Epidermal melanocyte (primary cell): Measurements from ENCODE around the gene PID1.

Source experiments
- DNase-seq: peaks from one replicate; pipeline ENCODE4 v3.0.0; 2011; ENCODE audit warnings: low spot score; ENCODE audit not compliant: insufficient read length

The PID1 gene, protein sequence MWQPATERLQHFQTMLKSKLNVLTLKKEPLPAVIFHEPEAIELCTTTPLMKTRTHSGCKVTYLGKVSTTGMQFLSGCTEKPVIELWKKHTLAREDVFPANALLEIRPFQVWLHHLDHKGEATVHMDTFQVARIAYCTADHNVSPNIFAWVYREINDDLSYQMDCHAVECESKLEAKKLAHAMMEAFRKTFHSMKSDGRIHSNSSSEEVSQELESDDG

DNA sequence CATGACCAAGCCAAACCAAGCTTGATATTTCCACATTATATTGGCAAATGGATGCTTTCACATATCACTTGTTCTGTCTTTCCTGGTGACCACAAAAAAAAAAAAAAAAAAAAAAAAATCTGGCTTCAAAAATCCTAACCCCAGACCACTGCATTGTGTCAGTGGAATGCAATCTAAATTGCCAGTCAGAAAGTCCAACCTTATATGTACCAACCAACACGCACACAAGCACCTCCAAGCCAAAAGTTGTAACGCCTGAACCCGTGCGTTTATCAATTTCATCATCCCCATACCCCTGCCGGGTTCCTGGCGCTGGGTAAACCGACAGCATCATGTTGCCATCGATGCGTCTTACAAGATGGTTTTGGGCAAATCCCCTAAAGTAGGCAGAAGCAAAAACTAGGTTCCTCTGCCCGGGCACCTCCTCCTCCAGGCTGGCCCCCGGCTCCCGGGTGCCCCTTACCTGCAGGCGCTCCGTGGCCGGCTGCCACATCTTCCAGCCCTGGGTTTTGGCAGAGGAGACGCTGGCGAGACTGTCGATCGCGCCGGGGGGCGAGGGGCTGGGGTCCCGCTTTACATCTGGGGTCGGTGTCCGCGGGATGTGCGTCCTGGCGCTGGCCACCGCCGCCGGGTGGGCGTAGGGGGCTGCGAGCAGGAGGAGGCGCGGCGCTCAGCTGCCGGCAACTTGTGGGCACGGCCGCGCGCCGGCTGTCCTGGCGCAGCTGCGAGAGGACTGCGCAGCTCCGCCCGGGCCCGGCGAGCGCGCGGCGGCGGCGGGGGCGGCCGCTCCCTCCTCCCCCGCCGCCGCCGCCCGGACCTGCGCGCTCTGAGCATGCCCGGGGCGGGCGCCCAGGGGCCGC, at the start of gene PID1:
Gene PID1, minus strand, starts transcription at position 737 of the 860 bp plus-strand sequence. Its CDS starts 244 bp downstream, at position 493.
- no peak for DNase-seq

DNA sequence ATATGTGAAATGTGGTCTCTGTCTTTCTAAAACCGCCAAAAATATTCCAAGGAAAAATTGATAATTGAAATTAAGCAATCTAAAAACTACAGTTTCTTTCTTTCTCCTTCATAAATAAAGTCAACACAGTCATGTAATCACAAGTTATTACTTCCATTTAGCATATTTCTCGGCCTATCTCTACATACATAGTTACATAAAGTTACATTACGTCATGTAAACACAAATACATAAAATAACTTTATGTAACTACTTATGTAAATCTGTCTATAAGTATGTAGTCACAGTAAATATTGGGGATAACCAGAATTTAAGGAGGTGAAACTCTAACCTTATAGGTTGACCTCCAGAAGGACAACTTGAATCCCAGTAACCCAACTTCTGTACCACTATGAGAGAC, 48.5 kb upstream of the PID1 start:
- DNase-seq: no peak

DNA sequence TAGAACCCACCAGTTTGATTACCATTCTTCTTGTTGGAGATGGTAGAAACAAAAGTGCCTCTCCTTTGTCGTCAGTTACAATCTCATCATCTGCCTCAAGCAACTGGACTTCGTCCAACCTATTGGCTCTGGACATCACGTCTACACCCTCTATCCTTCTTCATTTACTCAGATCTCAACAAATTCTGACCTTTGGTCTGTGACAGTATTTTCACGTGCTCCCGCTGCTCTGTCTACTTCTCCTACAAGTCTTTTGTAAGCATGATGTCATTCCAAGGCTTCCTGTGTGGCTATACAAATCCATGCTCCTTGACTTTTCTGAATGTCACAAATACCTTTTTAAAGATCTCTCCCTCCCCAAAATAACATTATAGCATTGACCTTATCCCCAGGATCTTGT, 43.0 kb upstream of the PID1 start:
- no peak for DNase-seq

DNA sequence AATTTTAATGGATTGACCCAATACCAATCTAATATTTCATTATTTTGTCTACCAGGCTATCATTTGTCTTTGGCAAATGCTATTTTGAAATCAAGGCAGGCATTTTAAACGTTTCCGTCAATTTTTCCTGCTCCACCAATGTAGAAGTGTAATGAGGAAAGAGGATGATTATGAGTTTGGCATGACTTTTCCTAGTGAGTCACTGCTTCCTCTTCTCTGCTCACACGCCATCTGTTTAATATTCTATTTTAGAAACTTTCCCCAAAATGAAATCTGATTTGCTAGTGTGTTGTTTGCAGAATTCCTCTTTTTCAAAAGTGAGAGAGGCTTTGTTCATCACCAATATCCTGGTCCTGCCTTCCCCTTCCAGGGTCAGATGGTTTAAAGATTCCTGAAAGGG, 42.5 kb upstream of the PID1 start:
- DNase-seq: no peak

DNA sequence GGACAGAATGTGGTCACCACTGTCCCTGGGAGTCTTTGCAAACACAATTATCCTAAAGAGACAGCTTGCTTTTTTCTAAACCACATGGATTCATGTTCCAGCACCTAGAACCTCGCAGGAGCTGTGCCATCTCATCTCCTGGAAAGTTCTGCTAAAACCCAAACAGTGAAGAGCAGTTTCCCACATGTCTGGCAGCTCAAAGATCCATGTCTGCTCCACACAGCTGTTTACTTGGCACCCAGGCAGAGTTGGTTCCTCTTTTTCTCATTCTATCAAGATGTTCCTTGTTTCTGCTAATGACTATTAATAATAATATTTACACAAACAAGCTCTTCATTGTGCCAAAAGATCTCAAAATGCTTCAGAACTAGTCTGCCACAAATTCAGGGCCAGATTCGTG, 30.1 kb upstream of the PID1 start:
- DNase-seq: no peak

DNA sequence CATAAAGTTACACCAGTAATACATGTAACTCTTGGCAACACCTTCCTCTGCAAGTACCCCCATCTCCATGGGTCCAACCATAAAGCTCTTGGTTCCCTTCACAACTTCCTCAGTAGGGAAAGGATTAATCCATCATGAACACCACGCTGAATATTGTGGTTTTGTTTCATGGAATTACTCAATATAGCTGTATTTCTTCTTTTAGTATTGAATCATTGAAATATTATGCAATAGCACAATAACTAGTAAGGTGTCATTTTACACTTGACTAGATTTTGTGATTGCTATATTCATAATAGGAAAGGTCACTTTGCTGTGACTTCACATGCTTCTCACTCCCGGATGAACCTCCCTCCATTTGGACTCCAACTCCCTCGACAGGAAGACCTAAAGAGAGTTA, 29.7 kb upstream of the PID1 start:
- no peak for DNase-seq

DNA sequence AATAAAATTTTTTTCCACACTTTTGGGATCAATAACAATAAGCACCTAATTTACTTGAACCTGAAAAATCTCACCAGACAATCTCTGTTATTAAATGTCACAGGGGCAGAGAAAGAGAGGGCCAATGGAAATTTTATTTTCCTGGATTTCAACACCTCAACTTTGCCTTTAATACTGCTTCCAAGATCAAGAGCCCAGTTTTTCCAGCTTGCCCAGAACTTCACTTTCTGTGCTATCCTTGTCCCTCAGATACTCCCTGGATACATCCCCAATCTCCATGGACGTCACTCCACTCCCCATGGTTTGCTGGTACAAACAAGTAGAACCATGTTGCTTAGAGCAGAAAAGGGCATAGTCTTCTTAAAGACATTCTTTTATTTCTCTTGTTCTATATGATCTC, 29.3 kb upstream of the PID1 start:
- no peak for DNase-seq

DNA sequence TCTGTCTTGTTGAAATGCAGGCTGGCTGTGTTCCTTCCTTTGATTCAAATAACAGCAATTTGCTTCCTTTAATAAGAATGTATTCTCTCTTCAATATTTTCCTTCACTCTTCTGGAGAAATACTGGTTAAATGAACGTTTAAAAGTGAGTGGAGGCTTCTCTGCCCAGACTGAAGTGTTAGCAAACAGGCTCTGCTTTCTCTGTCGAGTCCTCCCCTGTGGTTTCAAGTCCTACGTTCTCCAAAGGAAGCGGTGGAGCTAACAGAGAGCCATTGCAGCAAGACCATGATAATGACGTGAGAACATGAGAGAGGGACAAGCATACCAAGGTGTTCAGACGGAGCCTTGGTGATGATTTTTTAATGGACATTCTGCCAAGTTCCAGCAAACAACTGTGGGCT, 26.2 kb upstream of the PID1 start:
- no peak for DNase-seq

DNA sequence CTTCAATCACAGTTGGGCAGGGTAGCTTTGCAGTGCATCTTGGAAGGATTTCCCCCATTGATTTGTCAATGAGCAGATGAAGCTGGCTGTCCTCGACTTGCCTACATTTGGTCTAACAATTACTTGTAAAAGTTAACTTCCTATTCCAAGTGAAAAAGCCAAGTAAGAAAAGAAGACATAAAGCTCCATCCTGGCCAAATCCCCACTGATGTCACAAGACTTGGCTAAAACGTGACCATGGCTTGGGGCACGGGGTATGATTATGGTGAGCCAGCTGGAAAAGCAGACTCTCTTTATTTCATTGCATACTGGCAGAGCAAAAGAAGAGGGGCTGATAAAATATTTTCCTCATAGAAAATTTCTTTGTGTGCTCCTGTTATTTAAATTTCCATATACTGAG, 25.4 kb upstream of the PID1 start:
- DNase-seq: no peak

DNA sequence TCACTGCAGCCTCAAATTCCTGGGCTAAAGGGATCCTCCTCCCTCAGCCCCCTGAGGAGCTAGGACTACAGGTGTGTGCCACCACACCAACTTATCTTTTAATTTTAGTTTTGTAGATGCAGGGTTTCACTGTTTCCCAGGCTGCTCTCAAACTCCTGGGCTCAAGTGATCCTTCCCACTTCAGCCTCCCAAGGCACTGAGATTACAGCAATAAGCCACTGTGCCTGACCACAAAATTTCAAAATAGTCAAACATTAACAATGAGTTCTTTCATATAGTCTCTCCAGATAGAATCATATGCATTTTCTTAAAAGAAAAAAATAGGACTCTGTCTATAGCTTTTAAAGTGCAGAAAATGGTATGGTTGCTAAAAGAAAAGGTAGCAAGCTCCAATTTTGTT, 24.9 kb upstream of the PID1 start:
- no peak for DNase-seq

DNA sequence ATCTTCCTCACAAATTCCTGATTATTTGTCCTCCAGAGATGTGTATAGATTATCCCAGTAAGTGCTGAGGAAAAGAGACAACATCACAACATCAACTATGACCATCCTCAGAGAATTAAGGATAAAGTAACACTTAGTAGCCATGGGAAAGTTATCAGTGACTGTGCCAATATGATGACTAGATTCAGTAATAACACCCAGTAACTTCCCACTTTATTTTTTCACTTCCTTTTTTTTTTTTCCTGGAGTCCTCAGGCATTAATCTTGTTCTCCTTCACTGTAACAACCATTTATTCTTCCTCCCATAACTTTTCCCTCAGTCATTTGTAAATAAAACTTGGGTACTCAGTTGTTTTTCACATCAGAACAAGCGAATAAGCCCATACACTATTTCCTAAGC, 16.7 kb upstream of the PID1 start:
- no peak for DNase-seq

DNA sequence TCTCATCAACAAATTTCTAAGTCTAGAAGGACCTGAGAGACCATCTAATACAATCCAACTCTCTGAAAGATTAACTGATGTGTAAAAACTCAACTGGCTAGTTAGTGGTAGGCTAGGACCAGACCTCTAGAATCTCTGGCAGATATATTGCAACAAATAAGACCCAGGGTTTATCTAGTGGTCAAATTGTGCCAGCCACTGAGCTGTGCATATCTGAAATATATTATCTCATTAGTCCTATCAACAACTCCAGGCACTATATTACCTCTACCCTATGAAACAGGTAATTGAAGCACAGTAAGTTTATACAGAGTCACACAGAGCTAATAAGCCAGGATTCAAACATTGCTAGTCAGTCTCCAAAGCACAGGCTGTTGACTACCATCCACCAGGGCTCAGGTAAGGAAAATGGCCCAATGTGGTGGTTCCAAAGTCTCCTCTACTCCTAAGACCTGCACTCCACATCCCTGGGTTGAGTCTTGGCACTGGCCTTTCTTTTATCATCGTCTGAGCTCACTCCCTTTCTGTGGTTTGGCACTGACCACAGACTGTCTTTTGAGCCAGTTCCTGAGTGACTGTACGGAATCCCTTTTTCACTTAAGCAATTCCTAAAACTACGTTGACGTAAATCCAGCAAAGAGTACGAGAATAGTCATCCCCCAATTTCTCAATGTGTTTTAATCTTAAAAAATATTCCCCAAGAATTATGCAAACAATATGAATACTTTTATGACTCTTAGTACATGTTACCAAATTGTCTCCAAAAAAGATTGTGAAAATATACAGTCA, 11.9 kb upstream of the PID1 start:
- peak; percentile 53 for DNase-seq

DNA sequence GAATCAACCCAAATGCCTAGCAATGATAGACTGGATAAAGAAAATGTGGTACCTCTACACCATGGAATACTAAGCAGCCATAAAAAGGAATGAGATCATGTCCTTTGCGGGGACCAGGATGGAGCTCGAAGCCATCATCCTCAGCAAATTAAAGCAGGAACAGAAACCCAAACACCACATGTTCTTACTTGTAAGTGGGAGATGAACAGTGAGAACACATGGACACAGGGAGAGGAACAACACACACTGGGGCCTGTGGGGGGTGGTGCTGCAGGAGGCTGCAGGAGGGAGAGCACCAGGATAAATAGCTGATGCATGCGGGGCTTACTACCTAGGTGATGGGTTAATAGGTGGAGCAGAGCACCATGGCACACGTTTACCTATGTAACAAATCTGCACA, 8.4 kb upstream of the PID1 start:
- no peak for DNase-seq

DNA sequence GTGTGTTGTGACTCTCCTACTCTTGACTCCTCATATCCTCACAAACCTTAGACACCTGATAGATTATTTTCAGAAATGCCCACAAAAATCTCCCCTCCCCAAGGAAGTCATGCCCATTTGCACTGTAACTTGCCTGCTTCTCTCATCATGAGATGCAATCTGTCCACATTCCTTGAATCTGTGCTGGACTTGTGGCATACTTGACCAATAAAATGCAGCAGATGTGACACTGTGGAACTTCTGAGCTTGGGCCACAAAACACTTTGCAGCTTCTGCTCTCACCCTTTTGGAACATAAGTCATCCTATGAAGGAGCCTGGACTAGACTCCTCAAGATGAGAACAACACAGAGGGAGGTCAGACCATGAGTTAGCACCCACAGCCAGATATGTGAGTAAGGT, 4.4 kb upstream of the PID1 start:
- DNase-seq: no peak

DNA sequence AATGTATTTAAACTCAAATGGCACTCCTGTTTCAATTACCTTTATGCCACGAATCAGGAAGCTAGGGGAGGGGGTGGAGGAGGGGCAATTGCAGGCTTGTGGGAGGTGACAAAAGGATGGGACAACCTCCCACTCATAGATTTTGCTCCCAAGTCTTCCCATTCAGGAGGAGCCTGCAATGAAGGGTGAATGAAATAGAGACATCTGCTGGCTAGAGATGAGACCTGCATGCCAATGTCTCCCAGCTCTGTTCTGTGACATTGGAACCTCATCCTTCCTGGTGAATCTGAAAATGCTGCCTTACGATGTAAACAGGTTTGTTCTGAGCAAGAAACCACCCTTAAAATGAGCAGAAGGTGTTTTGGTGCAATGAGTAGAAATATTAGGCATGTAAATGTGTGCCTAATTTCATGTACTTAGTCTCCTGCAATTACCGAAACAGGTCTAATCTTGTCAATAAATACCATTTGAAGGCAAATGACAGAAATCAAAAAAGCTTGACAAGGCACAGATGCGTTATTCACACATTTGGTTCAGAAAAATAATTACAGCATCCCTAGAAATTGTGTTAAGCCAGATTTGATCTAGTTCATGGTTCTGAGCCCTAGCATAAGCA, 2.7 kb upstream of the PID1 start:
- DNase-seq: peak; percentile 69

DNA sequence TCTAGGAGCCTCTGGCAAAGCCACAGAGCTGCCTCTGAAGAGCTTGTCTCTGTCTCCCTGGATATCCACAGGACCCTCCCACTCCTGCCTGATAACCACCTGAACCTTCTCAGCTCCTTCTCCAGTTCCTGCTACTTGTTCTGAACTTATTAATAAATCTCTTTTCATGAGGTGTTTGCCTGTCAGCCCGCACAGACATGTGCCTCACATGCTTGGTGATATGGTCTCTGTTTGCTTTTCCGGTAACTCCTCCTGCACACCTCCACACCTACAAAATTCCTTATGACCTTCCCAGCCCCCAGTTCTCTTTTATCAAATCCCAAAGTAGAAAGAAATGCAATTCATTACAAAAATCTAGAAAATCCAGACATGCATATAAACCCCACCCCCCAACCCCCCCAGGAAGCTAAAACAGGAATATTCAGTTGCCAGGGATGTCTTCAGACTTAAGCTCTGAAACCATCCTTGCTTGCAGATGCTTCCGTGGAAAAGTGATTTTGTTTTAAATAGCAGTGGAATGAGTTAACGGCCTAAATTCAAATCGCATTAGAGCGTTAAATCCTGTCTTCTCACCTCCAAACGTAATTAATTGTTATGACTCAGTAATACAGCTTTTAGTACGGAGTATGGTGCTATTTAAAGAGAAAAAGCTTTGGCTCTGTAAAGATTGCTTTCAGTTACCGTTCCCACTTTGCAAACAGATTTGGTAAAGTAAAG, 2.1 kb upstream of the PID1 start:
- no peak for DNase-seq

DNA sequence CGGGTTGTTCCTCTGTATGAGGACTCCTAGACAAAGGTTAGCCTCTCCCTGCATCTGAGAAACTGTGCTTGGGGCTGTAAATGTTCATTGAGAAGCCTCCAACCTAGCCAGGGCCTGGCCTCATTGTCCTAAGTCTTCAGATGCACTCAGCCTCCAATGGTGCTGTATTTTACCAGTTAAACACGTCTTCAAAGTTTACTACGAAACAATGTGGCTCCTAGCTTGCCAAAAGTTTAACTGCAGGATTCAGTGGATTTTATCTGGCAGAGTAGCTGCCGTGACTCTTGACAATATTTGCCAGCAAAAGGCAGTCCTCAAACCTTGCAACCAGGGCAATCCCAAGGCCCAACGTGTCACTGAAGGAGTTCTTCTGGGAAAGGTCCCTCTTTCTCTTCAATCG, 1.1 kb downstream of the PID1 start:
- no peak for DNase-seq

DNA sequence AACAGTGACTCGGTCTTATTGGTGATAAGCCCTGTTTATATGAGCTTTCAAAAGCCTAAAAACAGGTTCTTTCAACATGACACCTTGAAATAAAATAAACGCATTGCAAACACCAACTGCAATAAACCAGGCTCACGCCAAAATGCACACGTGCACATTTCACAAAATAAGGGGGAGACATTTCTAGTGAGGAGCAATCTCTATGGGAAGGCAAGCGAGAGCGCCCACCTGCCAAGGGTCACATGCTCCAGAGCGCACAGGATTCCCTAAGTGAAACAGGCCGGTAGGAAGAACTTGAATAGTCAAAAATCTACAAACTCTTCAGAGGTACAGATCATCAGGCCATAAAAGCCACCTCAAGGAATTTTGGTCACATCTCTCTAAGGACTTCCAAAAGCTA, 1.9 kb downstream of the PID1 start:
- DNase-seq: no peak

DNA sequence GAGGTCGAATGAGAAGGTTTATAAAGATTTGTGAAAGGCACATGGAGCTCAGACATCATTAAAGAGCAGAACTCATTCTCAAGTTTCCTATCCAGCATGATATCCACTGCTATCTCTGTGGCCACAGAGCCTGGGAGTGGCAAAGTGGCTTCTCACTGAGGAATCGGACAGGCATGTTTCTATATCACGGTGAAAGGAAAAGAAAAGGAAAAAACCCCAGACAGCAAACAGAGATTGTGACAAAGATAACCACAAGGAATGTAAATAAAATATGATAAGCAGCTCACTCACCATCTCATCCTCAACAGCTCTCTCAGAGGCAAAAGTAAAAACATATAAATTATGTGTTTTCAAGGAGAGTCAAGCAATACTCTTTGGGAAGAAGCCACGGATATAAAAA, 2.5 kb downstream of the PID1 start:
- DNase-seq: no peak

DNA sequence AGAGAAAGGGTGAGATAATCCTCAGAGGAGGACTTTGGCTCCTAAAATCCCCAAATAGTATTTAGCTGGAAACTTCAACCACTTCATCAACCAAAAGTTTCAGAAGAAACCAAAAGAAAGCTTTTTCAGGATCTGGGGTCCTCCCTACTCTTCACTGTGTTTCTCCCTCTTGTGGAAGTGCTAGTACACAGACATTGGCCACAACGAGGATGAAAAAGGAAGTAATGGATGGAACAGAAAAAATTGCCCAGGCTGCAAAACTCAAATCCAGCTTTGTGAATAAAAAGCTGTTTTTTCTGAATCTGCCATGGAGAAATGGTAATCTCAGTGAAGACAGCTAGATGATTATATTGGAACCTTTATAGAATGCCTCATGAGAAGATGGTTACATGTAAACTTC, 4.0 kb downstream of the PID1 start:
- DNase-seq: no peak

DNA sequence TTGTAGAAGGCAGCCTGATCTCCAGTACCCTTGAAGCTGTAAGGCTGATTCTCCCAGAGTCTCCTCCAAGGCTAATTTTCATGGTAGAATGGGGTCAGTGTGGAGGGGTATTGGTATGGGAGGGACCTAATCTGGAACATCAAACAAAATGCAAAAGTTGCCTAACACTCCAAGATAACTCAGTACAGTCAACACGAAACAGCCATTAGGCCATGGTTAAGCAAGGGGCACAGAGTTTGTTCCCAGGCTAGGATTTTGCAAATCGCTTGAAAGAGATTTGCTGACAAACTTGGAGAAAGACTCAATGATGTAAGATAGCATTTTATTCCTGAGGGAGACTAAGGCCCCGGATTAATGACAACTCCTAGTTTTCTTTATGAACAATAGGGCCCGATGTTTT, 5.4 kb downstream of the PID1 start:
- no peak for DNase-seq
